Glomerular visceral epithelial cell (primary cell): Measurements from ENCODE around the gene GAD1.
A peak's percentile ranks its signal among the peaks of the same experiment; 100 is the strongest.

Experiments used
- DNase-seq: peaks from one replicate; pipeline ENCODE4 v3.0.0-alpha.2; 2016; ENCODE audit errors: extremely low spot score

Gene GAD1

DNA sequence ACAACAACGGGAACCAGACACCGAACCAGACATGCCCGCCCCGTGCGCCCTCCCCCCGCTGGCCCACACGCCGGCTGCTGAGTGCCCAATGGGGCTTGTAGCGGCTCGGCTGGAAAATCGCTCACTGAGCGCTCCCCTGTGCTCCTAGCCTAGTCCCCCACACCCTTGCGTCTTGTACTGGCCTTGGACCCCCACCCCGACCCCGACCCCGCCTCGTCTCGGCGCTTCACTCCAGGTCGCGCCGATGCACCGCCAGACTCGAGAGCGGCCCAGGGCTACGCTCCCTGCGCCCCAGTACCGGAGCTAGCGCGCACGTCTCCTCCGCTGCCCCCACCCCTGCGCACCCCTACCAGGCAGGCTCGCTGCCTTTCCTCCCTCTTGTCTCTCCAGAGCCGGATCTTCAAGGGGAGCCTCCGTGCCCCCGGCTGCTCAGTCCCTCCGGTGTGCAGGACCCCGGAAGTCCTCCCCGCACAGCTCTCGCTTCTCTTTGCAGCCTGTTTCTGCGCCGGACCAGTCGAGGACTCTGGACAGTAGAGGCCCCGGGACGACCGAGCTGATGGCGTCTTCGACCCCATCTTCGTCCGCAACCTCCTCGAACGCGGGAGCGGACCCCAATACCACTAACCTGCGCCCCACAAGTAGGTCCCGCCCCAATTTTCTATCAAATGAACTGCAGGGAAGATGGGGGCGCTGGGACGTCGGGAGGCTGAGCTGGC is 1.5 kb downstream of the GAD1 start:
- no peak for DNase-seq

DNA sequence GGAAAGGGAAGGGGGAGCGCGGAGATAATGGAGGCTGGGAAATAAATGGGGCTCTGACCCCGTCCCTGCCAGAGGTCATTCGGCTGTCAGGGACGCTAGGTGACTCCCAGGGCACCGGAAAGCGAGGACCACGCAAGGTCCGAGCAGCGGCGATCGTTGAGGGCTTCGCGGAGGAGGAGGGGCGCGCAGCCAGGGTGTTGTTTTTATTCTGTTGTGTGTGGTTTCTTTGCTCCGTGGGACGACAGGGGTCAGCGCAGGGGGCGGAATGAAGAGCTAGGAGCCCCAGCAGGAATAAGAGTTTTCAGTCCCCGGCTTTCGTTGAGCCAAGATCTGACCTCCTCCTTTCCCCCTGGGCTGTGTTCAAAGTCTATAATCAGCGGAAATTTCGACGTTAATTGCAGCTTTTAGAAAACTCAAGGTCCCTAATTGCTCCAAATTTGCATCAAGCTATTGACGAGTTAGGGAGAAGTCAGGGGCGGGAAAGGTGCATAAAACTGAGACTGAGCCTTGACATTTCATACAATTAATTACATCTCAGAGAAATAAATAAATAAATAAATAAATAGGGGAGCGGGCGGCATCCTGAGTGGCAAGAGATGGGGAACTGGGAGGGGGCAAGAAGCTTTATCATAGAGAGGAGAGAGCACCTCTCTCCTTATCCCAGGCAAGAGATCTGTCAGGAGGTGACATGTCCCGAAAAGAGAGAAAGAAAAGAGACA is 2.2 kb downstream of the GAD1 start:
- DNase-seq = no peak

DNA sequence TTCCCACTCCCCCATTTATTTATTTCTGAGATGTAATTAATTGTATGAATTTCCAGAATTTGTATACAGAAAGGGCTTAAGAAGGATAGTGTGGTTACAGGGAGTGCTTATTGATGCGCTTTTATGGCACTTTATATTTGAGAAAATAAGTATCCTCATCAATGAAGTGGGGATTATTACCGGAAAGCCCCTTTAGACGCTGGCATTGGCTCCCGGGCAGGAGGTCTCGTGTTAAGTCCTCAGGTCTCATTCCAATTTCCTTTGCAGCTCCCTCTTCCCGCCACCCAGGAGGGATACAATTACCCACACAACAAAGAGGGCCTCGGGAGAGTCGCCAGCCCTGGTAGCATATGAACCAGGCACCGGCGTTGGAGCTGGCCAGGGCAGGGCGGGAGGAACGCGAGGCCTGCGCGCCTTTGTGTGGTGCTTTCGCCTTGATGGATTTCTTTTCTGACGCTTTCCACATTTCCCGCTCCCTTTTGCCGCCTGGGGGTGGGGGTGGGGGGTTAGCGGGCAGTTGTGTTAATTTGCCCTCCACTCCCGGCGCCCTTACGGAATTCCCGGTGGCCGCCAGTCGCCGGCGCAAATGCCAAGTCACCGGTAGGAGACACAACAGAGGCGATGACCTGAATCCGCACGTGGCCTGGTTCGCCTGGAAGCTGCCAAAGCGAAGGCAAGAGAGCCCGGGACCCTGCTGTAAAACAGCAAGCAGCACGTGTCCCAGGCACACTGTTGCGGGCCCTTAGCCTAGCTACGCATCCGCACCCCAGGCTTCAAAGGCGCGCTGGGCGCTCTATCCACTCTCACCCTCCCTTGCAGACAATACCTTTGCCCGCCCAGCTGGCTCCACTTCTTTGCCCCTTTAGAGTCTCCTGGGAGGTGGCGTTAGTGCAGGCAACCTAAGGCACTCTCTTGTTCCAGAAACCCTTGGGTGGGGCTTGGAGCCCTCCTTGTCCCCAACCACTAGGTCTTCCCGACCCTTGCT is 3.3 kb downstream of the GAD1 start:
- no peak for DNase-seq

DNA sequence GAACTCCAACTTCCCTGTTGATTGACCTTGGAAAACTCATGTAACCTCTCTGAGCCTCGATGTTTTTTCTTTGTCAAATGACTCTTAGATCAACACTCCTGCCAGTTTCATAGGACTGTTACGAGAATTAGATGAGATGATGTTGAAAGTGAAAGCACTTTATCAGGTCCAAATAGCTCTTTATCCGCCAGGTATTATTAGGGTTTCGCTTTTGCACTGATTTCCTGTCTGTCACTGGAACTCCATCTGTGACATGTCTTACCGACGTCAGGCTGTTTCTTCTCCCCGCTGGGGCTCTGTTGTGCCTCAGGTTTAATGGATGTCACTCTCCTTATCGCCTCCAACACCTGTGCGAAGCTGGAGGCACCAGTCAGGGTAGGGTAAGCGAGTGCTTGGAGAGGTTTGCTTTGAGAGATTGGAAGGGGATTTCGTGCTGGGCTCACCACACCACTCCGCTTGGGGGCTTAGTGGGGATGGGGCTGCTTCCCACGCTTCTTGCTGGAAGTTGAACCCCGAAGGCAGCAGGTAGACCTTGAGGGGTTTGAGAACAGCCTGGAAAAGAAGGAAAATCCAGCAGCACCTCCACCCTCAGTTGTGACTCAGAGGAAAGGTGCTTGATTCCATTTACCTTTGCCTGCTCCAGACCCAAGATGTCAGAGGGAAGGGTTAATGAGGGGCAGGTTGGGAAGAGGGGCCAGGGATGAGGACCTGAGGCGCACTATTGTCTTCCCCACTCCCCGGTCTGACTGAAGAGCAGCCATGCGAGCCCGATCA is 4.3 kb downstream of the GAD1 start:
- no peak for DNase-seq

DNA sequence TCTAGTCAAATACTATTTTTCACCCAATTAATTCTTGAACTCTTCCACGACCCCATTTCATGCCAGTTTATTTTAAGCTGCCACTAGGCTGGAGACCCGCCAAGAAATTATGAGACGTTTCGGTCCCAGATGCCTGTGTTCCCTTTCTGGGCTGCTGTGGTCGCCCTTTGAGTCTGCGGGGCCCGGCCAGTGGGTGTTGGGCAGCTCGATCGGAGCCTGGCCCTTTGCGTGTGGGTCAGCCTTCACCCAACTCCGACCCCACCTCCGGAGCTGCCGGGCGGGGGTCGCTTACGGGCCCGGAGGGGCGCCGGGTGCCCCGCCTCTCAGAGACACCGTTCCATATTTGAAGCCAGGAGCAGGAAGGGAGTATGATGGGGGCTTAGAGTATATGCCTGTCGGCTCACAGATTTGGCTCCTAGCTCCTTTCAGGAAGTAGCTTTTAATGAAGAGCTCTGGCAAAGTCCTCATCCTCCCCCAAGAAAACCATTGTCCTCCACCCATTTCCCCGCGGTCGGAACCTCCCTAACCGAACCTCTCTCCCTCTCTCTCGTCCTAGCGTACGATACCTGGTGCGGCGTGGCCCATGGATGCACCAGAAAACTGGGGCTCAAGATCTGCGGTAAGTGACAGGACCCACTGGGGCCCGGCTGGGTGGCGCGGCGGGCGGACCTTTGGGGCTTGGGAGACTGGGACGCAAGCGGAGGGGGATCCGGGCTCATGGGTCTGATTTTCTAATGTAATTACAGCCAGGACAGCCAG is 5.0 kb downstream of the GAD1 start:
- no peak for DNase-seq

DNA sequence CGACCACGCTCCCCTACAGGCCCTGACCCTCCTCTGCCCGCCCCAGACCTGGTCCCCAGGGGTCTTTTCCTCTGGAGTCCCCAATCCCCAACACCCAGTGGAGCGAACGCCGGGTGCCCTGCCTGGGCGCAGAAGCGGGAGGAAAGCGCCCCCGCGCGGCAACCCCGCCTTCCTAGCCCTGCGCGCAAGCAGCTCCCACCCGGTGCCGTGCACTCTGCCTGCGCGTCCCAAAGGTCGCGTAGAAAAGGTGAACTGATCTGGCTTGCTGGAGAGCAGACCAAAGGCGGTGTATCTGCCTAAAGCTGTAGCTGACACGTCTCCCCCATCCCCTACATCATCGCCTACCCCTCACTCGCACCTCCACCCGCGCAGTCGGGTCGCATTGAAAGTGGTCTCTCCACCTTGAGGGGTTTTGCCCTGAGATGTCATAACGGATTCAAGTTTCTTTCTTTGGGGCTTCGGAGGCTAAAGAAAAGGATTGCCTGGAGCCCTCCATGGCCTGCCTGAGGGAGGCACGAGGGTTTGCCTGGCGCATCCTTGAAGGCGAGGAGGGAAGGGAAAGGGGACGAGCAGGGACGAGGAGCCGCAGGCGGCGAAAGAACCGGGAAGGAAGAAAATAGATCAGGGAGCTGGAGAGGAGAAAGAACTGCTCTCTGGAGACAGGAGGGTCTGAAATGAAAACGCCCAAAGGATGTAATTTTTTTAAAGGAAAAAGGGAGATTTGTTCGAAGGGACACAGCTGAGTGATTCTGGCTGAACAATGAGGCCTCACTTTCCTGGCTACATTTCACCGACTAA is 5.8 kb downstream of the GAD1 start:
- DNase-seq = no peak

DNA sequence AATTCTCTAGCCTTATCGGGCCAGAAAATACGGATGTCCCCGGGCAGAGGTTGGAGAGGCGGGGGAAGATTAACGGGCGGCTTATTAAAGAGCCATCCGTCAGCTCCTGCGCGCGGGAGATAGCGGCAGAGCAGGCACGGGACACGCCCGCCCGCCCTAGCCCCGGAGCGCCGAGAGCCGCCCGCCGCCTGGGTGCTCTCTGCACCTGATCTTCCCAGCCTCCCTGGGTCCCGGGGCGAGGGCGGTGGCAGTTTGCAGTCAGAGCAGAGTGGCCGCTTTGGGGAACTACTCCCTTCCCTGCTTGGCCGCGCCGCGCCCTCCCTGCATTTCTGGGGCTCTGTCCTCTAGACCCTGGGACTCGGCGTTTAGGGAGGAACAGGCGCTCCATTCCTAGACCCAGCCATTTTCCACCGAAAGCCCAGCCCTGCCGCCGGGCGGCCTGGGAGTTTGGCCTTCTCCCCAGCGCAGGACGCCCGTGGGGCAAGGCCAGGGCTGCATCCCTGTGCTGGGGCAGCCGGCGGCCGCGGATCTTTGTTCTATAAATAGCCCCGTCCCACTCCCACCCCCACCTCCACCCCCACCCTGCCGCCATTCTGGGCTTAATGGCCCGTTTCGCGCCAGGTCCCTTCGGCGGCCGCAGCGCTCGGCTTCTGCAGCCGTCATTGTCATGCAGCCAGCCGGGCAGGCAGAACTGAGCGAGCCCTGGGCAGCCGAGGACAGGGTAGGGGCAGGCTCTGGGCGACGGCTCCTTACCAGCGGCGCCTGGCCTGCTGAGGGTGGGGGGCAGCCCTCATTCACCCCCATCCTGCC is 6.6 kb downstream of the GAD1 start:
- no peak for DNase-seq

DNA sequence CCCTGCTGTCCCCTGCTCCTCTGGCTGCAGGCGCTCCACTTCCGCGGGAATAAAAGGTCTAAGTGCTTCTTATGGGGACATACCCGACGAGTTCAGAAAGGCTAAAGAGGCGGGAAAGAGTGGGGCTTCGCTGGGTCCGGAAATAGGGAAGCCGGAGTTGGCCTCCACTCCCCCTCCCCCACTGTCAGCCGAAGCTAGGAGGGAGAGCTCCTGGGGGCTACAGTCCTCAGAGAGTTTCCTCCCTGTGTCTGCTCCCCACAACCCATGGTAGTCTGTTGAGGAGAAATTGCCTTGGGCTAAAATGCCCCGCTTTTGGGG is 7.2 kb downstream of the GAD1 start:
- DNase-seq = no peak

DNA sequence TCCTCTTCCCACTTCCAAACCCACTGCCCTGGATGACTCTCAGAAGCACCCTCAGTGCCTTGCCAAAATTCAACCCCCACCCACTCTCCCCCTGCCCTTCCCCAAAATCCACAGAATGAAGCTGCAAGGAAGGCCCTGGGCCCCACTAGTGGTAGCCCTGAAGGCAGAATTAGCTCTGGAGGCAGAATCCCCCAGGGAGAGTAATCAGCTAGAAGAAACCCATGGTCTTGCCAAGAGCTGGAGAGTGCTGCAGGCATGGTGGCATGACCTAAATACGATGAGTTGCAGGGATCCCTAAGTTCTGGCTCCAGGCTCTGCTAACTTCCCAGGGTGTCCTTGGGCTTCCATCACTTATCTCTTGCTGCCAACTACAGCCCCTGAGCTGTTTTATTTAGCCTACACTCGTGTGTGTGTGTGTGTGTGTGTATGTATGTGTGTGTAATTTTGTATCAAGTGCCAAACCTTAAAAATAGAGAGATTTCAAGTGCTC is 7.9 kb downstream of the GAD1 start:
- no peak for DNase-seq

DNA sequence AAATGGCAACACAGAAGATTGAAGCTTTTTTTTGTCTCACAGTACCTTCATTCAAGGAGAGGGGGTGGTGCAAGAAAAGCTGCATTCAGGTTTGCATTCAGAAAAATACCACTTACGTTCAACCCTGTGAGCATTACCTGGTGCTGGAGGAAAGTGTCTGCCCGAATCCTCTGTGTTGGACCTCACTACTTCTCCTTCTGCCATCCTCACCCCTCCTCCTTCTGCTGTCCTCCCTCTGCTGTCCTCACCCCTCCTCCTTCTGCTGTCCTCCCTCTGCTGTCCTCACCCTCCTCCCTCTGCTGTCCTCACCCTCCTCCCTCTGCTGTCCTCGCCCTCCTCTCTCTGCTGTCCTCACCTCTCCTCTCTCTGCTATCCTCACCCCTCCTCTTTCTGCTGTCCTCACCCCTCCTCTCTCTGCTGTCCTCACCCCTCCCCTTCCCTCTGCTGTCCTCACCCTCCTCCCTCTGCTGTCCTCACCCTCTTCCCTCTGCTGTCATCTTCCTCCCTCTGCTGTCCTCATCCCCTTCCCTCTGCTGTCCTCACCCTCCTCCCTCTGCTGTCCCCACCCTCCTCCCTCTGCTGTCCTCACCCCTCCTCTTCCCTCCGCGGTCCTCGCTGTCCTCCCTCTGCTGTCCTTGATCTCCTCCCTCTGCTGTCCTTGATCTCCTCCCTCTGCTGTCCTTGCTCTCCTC is 11.3 kb downstream of the GAD1 start:
- no peak for DNase-seq

DNA sequence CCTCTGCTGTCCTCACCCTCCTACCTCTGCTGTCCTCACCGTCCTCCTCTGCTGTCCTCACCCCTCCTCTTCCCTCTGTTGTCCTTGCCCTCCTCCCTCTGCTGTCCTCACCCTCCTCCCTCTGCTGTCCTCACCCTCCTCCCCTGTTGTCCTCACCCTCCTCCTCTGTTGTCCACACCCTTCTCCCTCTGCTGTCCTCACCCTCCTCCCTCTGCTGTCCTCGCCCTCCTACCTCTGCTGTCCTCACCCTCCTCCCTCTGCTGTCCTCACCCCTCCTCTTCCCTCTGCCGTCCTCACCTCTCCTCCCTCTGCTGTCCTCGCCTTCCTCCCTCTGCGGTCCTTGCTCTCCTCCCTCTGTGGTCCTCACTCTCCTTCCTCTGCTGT is 11.8 kb downstream of the GAD1 start:
- no peak for DNase-seq

DNA sequence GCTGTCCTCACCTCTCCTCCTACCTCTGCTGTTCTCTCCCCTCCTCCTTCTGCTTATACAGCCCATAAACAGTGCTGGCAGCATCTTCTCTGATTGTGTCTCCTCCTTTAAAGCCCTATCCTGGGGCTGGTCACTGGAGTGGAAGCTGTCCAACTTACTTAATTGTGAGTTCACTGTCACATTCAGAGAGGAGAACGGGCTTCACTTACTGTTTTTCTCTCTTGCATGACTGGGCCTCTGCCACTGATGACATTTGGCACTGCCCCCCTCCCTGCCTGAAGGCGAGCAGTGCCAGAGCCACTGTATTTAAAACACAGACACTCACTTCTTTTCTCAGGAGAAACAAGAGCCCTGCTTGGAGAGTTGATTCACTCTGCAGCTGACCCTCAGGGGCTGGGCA is 12.3 kb downstream of the GAD1 start:
- DNase-seq = no peak

DNA sequence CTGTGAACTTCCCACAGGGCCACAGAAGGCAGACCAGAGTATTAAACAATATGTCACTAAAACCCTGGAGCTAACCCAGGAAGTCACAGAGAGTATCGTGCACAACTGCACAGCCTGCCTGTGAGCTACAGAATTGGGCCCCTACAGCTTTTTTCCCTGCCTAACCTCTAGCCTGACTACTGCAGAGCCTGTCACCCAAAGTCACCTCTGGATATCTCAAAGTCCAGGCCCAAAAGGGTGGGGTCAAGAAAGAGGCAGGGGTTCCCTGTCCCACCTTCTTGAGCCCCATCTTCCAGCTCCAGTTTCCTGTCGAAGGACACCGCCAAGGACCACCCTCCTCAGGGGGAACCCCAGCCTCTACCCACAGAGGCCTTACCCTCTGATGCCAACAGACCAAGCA is 13.5 kb downstream of the GAD1 start:
- no peak for DNase-seq

DNA sequence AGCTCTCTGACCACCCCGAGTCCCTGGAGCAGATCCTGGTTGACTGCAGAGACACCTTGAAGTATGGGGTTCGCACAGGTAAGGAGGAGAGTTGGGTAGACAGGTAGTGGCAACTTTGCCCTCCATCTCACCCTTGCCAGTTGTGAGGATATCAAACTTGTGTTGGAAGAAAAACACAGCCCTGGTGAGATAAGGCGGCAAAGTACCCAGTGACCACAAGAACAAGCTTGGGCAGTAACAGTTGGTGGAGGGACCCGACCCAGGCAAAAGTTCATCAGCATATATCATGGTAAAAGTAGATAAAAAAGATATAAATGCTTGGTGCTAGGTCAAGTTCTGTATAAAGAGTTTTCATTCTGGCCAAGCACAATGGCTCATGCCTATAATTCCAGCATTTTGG is 14.4 kb downstream of the GAD1 start:
- DNase-seq = no peak

DNA sequence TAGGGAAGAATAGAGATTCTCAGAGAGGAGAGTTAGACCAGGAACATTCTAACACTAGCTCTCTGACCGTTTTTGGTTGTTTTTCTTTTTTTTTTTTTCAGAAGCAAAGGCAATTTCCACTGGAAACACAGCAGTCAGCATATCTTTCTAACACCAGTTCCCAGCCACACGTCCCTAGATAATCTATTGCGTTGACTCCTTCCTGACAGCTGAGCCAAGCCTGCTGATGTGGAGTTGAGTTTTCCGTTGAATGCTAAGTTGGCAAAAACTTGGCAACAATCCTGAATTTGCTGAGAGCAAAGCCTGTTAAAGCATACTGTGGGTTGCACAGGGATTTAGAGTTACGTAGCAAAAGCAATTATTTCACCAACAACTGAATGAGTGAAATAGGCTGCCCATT is 19.3 kb downstream of the GAD1 start:
- no peak for DNase-seq

DNA sequence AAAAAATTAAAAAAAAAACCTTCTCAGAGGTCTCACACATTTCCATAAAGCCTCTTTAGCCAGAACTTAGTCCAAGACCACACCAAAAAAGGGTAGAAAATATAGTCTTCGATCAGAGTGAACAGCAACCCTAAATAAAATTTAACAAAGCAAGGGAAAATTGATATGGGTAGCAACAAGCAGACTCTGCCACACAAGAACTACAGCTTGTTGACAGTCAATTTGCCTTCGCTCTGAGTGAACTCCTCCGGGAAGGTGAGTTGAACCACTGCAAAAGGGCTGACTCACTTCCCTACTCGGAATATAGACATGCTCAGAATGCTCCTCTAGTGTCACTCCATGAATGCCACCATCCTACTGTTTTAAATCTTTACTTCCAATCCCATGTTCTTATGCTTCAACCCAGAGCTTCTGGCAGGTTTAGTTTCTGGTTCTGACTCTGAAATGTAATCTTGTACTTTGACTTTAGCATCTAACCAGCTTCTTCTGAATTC is 24.1 kb downstream of the GAD1 start:
- no peak for DNase-seq

DNA sequence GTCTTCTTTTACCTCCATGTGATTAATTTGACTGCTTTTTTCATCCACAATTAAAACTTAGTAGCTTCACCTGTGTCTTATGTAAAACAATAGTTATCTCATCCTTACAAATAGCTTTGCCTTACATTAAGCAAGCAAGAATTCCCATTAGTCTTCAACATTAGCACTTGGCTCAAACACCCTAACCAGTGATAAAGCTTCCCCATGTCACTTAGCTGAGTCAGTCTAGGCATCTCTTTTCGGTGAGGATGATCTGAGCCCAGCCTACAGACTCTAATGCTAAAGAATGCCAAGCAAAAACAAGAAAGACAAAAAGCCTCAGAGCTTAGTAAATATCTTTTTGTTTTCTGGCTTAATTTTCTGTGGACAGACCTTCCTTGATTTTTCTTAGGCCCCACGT is 26.1 kb downstream of the GAD1 start:
- peak; percentile 25 for DNase-seq

DNA sequence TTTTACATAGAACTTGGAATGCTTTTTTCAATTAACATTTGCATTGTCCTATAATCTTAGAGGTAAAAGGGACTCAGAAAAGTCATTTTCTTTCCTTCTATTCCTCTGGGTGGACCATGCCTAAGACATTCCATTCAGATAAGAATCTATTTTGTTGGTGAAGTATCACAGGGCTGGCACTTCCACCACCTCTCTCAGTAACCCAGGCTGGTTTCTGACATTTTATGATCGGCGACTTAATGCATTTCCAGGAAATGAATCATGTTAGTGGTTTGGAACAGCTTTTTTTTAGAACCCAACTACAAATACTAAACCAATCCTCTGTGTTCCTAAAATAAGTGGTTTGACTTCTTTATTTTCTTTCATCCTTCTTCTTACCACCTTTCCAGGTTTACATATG is 27.0 kb downstream of the GAD1 start:
- DNase-seq = peak; percentile 54

DNA sequence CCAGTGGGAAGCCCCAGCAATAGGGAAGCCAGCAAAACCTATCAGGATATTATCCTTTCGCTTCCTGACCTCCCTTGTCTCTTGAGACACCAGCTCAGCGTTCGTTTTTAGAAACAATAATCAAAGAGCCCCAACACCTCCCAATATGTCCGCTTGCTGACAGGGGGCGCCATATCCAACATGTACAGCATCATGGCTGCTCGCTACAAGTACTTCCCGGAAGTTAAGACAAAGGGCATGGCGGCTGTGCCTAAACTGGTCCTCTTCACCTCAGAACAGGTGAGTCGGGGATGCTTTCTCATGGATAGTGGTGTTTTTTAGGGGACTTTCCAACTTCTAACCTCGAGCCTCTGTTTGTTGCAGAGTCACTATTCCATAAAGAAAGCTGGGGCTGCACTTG is 28.7 kb downstream of the GAD1 start:
- no peak for DNase-seq
